HG03045 (cell line): ENCODE results near the gene TECPR2.

ENCODE experiments used
- ATAC-seq: cut with Tn5 transposase; IDR thresholded peaks from one replicate; pipeline ENCODE4 v1.9.1; 2021; ENCODE audit warnings: mild to moderate bottlenecking, moderate library complexity; ENCODE audit not compliant: unreplicated experiment

TECPR2 gene

DNA sequence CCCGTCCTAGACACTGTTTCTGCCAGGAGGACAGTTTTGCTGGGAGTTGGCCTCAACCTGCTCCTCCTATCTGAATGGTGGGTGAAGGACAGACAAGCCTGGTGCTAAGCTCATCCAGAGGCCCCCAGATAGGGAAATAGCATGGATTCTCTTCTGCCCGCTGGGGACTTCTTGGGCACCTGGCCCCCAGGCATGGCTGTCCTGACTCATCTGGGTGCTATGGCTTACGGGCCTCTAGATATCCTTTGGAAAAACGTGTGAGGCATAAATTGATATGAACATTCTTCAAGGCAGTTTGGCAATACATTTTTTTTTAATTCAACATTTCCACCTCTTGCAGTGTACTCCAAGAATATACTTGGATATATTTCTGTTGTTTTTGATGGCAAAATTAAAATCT lies 8.6 kb downstream of the TECPR2 start:
- no peak for ATAC-seq

DNA sequence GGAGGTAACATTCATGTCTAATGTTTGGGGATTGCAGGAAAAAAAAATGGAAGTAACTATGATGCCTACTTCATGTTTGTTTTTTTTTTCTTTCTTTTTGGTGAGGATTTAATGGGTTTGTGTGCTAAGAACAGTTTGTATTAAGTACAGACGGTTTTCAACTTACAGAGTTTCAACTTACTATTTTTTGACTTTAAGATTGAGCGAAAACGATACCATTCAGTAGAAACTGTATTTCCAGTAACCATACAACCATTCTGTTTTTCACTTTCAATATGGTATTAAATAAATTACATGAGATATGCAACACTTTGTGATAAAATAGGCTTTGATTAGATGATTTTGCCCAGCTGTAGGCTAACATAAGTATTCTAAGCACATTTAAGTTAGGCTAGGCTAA lies 10.4 kb downstream of the TECPR2 start:
- ATAC-seq, result no peak

GRCh38 chr14:102374264-102374663 lies 11.5 kb downstream of the TECPR2 start:
- ATAC-seq, result no peak

- no peak for ATAC-seq
These were observed 12.4 kb downstream of the TECPR2 start for GRCh38 chr14:102375119-102375518.

- no peak for ATAC-seq
These were observed 15.0 kb downstream of the TECPR2 start for GRCh38 chr14:102377696-102378095.

GRCh38 chr14:102378830-102379229 lies 16.1 kb downstream of the TECPR2 start:
- ATAC-seq, result no peak

- ATAC-seq, result no peak
These were observed 24.3 kb downstream of the TECPR2 start for GRCh38 chr14:102387086-102387485.

DNA sequence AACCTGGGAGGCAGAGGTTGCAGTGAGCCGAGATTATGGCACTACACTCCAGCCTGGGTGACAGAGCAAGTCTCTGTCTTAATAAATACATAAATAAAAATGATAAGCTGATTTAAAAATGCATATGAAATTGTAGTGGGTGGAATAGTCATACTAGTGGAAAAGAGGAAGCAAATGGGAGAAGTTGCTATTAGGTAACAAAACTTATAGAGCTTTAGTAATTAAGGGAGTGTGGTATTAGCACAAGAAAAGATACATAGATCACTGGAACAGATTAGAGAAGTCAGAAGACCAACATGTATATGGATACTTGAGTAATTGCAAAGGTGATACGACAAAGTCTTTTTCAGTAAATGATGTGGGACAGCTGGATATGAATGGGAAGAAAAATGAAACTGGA lies 26.5 kb downstream of the TECPR2 start:
- no peak for ATAC-seq

DNA sequence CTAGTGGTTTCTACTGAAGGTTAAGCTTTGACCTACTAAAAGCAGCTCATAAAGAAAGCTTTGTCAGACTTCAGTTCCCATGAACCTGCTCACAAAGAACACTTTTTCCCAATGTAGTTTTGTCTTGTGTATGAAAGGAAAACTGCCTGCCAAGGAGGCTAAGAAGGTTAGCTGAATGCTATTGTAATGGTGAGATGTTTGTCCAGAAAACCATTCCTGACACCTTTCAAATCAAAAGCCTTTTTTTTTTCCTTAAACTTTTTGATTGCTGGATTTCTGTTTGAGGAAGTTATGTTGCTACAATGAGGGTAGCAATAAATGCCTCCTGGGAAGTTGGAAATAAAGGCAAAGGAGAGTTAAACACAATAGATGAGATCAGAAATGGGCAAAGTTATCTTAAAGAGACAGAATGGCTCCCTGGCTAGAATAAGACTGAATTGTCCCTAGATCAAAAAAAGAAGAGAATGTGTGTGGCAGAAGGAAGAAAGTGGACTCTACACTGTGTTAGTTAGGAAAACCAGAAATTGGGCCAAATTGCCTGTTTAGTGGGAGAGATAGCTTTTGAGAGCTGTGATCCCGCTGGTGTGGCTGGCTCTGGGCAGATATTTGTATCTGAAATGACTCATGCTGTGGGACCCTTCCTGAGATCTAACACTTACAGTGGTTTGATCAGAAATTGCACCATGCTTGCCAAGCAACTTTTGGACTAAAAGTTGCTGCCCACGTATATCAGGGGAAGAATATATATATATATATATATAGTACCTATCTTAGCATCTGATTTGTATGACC lies 27.5 kb downstream of the TECPR2 start:
- no peak for ATAC-seq

GRCh38 chr14:102392506-102392905 lies 29.8 kb downstream of the TECPR2 start:
- no peak for ATAC-seq

- no peak for ATAC-seq
These were observed 32.1 kb downstream of the TECPR2 start for GRCh38 chr14:102394717-102395375.

DNA sequence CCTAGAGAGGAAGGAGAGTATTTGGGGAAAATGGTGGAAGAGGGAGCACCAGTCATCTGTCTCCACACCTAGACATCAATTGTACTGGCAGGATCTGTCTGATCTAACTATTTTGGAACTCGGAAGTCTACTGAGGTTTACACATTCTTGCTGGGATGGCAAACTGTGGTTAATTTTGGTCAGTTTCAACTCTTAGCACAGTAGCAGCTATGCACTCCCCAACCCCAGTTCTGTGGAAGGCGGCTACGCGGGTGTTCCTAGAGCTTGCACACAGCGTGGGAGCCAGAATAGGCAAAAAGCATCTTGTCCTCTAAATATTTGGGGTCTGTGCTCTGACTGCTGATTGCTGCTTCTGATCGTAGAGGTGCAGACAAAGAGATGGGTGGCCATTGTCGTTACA lies 33.8 kb downstream of the TECPR2 start:
- no peak for ATAC-seq

- no peak for ATAC-seq
These were observed 40.3 kb downstream of the TECPR2 start for GRCh38 chr14:102403028-102403427.

GRCh38 chr14:102407258-102407657 lies 44.5 kb downstream of the TECPR2 start:
- ATAC-seq, result no peak

DNA sequence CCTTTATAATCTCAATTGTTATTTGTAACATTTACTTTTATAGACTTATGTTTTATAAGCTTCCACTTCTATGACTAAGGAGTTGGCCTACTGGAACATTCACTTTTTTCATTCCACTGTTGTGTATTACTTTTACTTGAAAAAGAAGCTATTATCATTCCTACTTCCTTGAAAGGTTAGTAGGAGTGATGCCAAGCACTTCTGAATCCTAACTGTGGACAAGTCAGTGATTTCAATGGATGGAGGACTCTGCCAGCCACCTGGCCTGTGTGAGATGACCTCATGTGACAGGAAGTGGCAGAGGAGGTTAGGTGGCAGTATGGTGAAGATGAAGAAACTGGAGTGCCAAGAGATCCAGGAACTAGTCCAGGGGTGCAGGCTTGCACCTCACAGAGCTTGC lies 46.0 kb downstream of the TECPR2 start:
- ATAC-seq, result no peak

DNA sequence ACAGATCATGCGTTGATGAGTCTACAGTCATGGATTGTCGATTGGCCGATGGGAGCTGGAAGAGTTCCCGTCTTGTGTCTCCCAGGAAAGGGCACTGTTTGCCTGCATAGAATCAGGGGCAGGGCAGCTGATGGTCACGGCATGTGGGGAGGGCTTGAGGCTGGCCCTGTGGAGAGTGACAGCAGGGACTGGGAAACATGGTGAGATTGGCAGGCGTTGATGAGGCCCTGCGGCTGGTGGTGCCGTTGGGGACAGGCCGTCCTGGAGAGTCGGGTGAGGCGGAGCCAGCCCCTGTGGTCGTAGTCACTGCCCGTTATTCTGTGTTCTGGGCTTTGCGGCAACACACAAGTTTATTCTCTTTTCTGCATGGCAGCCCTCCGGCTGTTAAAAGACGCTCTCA lies 52.9 kb downstream of the TECPR2 start:
- ATAC-seq, result no peak

DNA sequence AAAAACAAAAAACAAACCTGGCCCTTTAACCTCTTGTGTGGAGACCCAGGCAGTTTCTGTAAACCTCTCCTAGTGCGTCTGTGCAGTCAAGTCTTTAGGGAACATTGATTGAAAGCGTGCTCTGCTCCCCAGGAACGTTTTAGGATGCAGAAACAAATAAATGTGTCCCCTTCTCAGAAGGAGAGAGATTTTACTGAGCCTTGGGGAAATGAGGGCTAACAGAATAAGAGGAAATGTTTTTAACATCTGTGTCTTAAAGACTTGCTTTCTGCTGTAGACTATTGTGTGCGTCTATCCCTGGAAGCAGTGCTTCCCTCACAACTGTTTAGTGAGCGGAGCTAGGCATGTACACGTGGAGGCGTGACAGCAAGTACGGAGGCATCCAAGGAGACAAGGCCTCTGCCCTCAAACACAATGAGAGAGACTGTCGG lies 54.3 kb downstream of the TECPR2 start:
- ATAC-seq, result no peak

DNA sequence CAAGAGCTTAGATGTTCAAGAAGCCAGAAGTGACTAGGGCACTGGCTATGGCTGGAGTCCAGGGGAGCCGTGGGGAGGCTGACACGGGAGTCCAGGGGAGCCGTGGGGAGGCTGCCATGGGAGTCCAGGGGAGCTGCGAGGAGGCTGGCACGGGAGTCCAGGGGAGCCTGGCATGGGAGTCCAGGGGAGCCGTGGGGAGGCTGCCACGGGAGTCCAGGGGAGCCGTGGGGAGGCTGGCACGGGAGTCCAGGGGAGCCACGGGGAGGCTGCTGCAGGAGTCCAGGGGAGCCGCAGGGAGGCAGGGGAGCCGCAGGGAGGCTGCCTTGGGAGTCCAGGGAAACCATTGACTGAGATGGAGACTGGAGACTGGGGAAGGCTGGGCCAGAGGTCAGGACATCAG lies 54.9 kb downstream of the TECPR2 start:
- ATAC-seq, result no peak

DNA sequence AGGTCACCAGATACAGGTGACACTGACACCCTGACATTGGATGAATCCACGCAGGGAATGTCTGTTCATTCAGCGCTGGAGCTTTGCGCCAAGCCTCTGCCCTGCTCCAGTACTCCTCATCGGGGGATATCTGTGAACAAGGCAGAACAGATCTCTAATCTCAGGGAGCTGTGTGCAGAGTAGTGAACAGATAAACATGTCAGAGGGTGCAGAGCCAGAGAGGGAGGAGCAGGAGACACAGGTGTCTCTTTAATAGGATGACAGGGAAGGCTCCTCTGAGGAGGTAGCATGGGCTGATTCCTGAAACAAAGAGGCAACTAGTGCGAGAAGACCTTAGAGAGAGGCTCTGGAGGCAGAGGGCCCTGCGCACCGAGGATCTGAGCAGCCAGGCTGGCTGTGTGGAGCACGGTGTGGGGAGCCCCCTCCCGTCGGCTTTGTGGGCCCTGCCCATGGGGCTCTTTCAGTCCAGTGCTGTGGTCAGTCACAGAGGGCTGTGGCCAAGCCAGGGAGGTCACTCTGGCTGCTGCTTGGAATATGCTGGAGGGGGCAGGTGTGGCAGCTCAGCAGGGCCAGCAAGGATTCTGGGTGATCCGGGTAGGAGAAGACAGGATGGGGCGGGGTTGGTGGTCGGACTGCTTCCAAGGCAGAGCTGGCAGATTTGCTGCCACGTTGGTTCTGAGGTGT lies 55.6 kb downstream of the TECPR2 start:
- no peak for ATAC-seq

DNA sequence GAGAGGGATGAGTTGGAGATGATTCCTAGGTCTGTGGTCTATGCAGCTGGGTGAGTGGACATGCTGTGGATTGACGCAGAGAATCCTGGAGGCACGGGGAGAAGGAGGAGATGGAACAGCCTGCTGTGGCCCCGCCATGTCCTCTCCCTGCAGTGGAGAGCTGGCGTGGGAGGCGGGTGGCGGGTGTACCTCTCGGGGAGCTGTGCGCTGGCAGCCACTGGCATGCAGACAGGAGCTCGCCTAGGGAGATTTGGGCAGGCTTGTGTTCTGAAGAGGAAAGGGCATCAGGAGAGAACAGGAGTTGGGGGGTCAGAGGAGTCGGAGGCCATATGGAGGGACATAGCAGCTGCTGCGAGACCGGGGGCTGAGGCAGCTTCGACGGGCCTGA lies 56.1 kb downstream of the TECPR2 start:
- ATAC-seq, result no peak

- no peak for ATAC-seq
These were observed 56.5 kb downstream of the TECPR2 start for GRCh38 chr14:102419276-102419675.

DNA sequence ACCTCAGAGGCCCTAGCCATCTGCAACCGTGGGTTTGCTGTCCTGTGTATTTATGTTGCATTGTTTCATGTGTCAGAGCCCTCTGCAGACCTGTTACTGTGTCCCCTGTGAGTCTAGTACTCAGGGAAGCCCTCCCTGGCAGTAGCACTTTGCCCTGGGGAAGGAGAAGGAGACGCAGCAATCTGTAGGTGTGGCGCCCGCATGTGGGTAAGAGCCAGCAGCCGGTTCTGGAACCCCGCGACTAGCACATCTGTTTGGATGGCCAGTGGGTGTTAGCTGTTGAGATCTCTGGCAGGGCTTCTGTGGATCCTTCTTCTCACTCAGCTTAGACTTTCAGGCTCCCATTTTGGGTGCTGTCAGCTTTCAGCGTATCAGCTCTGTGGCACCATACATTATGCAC lies 57.0 kb downstream of the TECPR2 start:
- no peak for ATAC-seq
